Suprapubic skin (tissue), 3 donors: ENCODE results near the gene TGM6.

Experiments
- POLR2A ChIP-seq, 2 donors: fragments of 450-650 bp; IDR thresholded peaks; one replicate each; pipeline ENCODE4 v1.6.1; 2017; ENCODE audit warnings: antibody characterized with exemption in 2 of 2, mild to moderate bottlenecking in 2 of 2, moderate library complexity in 2 of 2
- TF ChIP-seq, protein P1 (sequence below), 2 donors: fragments of 200-600 bp in 1 of 2; fragments of 450-650 bp in 1 of 2; sonication (generic) in 1 of 2; IDR thresholded peaks; one replicate each; pipeline ENCODE4 v1.5.1; 2016 to 2019; ENCODE audit warnings: antibody characterized with exemption in 2 of 2, mild to moderate bottlenecking in 1 of 2, moderate library complexity in 1 of 2

GRCh38 chr20:2431185-2431584 is 50.5 kb downstream of the TGM6 start:
- TF ChIP-seq, protein P1, sequence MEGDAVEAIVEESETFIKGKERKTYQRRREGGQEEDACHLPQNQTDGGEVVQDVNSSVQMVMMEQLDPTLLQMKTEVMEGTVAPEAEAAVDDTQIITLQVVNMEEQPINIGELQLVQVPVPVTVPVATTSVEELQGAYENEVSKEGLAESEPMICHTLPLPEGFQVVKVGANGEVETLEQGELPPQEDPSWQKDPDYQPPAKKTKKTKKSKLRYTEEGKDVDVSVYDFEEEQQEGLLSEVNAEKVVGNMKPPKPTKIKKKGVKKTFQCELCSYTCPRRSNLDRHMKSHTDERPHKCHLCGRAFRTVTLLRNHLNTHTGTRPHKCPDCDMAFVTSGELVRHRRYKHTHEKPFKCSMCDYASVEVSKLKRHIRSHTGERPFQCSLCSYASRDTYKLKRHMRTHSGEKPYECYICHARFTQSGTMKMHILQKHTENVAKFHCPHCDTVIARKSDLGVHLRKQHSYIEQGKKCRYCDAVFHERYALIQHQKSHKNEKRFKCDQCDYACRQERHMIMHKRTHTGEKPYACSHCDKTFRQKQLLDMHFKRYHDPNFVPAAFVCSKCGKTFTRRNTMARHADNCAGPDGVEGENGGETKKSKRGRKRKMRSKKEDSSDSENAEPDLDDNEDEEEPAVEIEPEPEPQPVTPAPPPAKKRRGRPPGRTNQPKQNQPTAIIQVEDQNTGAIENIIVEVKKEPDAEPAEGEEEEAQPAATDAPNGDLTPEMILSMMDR (IDR thresholded peaks at IDR 0.05) = no peak
- TF ChIP-seq POLR2A (IDR thresholded peaks at IDR 0.05) = no peak
